GM19240 (cell line): Measurements from ENCODE around the gene WTIP.
"Not testable (repeated sequence)": the region's sequence is repeated elsewhere in the genome, so short reads cannot be mapped to it uniquely, and the experiment has no call there.

Experiments used
- DNase-seq: peaks from one replicate; pipeline ENCODE4 v3.0.0; 2011; ENCODE audit warnings: low spot score; ENCODE audit not compliant: insufficient read length

WTIP gene

DNA sequence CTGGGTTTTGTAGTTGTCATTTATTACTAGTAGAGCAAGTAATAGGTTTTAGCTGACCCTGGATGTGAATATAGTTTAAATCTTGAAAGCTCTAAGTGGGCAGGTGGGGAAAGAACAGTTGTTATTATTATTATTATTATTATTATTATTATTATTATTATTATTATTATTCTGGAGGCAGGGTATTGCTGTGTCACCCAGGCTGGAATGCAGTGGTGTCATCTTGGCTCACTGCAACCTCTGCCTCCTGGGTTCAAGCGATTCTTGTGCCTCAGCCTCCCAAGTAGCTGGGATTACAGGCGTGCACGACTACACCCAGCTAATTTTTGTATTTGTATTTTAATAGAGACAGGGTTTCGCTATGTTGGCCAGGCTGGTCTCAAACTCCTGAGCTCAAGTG lies 3.1 kb upstream of the WTIP start:
- DNase-seq, result not testable (repeated sequence)

DNA sequence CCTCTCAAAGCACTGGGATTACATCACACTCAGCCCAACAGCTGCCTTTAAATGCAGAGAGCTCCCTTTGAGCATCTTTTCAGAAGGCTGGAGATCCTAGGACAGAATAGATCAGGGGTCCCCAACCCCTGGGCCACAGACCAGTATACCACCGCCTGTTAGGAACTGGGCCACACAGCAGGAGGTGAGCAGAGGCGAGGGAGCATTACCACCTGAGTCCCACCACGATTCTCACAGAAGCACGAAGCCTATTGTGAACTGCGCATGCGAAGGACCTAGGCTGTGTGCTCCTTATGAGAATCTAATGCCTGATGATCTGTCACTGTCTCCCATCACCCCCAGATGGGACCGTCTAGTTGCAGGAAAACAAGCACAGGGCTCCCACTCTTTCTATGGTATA lies 2.2 kb upstream of the WTIP start:
- no peak for DNase-seq

DNA sequence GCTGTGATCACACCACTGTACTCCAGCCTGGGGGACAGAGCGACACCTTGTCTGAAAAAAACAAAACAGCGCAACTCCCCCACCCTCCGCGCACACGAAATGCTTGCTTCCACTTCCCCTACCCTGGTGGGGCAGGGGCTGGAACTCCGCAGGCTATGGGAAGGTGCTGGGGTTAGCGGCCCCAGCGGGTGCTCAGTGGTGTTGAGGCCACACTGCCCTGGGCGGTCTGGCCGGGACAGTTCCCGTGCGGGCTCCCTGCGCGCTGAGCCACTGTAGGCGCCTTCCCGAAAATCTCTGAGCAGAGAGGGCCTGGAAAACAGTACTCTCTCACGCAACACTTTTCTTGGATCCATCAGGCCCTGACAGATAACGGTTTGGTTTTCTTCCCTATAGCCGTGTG lies 1.1 kb upstream of the WTIP start:
- no peak for DNase-seq

DNA sequence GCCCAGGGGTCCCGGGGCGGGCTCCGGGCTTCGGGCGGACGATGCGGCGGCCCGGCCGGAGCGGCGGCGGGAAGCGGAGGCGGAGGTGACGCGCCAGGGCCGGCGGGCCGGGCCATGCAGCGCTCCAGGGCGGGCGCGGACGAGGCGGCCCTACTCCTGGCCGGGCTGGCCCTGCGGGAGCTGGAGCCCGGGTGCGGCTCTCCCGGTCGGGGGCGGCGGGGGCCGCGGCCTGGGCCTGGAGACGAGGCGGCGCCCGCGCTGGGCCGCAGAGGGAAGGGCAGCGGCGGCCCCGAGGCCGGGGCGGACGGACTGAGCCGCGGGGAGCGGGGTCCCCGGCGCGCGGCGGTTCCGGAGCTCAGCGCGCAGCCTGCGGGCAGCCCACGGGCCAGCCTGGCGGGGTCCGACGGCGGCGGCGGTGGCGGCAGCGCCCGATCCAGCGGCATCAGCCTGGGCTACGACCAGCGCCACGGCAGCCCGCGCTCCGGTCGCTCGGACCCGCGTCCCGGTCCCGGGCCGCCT lies 362 bp downstream of the WTIP start:
- no peak for DNase-seq

DNA sequence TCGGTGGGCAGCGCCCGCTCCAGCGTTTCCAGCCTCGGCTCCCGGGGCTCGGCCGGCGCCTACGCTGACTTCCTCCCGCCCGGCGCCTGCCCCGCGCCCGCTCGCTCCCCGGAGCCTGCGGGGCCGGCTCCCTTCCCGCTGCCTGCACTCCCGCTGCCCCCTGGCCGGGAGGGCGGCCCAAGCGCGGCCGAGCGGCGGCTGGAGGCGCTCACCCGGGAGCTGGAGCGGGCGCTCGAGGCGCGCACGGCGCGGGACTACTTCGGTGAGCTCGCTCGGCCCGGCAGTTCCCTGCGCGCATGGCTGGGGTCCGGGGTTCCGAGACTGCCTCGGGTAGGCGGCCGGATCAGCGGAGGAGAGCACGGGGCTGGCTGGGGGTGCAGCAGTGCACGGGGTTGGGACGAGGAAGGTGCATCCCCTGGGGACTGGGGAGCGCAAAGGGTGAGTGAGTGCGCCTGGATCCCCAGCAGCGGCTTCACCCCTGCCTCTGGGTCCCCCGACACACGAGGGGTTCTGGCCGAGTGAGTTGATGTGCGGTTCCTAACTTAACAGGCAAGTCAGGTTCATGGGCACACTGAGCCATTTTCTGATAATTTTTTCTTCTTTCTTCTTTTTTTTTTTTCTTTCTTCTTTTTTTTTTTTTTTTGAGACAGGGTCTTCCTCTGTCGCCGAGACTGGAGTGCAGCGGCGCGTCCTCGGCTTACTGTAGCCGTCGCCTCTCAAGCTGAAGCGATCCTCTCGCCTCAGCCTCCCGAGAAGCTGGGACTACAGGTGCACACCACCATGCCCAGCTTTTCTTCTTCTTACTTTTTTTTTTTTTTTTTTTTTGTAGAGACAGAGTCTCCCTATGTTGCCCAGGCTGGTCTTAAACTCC lies 1.1 kb downstream of the WTIP start:
- DNase-seq, result no peak

DNA sequence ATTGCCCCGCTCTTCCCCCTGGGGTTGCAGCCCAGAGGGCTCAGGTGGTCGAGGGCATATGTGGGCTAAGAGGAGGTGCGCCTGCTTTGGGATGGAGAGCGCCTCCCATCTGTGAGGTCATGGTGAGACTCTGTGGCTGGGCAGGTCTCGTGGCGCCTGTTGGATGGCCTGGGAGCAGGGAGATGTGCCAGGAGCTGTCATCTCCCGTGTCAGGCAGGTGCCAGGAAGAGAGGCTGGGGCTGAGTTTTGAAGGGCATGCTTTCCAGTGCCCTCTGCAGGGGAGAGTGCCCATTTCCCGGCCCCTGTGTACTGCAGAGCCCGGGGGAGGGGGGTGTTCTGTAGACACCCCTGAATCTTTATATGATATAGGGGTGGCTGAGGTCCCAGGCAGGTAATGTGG lies 2.8 kb downstream of the WTIP start:
- DNase-seq, result no peak

DNA sequence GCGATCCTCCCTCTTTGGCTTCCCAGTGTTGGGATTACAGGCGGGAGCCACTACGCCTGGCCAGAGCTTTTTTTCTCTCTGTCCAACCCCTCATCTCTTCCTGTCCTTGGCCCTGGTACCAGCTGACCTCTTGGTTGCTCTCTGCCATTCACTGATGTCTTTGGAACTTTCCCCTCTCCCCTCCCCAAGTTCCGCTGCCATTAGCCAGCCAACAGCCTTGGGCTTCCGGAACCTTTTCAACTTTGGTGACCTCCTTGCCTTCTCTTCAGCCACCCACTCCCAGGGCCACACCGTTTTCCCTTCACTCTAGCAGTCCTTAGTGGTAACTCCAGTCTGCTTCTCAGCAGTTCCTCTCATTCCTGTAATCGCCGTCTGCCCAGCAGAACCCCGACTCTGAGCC lies 4.3 kb downstream of the WTIP start:
- DNase-seq, result no peak

DNA sequence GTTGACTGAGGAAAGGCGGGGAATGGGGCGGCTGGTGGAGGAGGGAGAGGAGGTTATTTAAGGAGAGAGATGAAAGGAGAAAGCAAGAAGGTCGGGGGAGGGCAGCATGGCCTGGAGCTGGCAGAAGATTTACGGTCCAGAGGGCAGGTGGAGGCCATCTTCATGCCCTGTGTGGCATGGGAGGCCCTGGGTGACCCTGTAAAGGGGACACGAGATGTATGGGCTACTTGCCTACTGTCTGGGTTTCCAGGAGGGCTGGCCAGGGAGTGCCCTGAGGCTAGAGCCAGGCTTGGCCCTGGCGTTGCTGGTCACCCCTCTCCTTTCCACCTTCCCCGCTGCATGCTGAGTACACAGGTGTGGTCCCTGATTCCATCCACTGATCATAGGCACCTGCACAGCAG lies 6.1 kb downstream of the WTIP start:
- no peak for DNase-seq

DNA sequence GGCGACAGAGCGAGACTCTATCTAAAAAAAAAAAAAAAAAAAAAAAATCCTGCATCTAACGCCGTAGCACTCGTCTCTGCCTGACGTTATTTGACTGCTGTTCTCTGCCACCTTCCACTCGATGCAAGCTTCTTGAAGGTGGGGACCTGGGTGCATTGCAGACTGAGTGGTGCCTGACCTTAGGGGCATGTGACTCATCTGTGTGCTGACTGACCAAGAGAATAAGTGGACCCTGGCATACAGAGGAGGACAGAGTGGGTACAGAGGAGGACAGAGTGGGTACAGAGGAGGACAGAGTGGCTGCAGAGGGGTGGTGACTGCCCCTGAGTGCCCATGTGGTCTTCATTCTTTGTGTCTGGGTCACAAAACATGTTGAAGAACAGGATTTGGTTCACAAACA lies 7.6 kb downstream of the WTIP start:
- no peak for DNase-seq

DNA sequence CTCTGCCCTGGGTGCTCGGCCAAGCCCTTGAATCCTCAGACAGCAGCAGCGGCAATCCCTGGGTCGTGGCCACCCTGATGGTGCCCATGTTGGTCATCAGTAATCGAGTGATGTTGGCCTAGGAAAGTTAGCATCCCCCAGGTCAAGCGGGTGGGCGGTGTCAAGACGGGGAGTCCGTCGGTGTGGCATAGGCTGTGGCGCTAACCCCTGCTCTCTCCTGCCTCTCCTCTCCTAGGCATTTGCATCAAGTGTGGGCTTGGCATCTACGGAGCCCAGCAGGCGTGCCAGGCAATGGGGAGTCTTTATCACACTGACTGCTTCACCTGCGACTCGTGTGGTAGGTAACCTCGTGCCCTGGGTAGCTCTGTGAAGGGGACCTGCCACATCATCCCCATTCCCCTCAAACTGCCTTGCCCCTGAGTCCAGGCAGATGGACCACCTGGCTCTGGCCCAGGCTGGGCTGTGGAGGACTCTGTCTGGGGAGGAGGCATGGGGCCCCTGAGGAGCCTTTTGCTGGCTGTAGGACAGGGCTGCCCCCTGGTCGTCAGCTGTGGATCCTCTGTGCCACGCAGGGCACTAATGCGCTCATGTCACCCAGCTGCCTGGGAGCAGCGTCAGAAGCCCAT lies 8.7 kb downstream of the WTIP start:
- DNase-seq, result no peak

DNA sequence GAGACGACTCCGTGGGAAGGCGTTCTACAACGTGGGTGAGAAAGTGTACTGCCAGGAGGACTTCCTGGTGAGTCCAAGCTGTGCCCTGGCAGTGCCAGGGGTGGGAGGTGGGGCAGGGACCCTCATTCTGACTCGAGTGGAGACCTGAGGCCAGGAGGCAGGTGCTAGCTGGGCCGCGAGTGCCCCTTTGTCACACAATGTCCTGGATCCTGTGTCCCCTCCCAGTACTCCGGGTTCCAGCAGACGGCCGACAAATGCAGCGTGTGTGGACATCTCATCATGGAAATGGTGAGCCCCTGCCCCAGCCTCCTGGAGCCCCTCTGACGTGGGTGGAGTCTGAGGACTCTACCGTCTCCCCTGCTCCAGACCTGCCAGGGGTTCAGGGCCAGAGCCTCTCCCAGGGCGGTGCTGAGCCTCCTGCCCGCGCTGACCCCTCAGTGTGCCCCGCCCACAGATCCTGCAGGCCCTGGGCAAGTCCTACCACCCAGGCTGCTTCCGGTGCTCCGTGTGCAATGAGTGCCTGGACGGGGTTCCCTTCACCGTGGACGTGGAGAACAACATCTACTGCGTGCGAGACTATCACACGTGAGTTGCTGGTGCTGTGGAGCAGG lies 11.6 kb downstream of the WTIP start:
- no peak for DNase-seq

DNA sequence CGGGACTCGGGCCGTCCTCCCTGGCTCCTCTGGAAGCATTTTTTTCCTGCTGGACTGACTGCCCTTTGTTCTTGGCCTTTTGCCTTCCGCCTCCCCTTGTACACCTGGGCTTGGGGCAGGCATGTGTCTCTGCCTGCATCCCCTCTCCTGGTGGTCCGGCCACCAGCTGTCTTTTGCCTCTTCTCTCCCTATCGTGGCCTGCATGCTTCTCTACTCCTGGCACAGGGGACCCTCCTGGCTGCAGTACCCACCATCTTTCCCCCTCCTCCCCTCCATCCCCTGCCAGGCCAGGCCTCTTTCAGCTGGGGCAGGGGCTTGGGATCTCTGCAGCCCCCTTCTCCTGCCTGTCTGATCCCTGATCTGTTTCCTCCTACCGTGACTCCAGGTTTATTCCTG lies 12.1 kb downstream of the WTIP start:
- DNase-seq, result no peak

DNA sequence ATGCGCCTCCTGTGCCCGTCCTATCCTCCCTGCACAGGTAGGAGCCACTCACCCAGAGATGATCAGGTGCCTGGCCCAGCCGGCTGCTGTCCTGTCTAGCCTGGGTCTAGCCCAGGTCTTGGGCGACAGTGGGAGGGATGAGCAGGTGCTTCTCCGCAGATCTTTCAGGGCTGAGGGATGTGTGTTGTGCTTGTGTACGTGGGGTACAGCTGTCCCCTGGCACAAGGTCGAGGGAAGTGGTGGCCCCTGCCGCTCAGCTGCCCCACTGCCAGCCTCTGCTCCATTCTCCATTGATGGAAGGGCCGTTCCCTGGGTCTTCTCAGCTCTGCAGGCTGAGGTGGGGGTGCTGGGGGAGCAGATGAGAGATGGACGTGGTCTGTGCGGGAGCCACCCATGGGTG lies 13.0 kb downstream of the WTIP start:
- DNase-seq, result no peak

DNA sequence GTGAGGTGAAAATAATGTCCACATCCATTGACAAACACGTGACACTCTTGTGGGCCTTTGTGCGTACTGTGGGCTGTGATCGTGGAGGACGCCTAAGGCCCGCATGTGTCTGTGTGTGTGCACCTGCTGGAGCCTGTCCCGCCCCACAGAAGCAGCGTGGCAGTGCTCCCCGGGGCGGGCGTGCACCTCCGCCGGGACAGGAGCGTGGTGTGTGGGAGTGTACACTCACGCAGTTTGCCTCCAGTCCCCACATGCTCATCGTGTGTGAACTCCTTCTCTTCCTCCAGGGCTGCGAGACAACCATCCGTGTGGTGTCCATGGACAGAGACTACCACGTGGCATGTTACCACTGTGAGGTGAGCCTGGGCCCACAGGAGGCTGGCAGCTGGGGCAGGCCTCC lies 13.9 kb downstream of the WTIP start:
- DNase-seq, result no peak

DNA sequence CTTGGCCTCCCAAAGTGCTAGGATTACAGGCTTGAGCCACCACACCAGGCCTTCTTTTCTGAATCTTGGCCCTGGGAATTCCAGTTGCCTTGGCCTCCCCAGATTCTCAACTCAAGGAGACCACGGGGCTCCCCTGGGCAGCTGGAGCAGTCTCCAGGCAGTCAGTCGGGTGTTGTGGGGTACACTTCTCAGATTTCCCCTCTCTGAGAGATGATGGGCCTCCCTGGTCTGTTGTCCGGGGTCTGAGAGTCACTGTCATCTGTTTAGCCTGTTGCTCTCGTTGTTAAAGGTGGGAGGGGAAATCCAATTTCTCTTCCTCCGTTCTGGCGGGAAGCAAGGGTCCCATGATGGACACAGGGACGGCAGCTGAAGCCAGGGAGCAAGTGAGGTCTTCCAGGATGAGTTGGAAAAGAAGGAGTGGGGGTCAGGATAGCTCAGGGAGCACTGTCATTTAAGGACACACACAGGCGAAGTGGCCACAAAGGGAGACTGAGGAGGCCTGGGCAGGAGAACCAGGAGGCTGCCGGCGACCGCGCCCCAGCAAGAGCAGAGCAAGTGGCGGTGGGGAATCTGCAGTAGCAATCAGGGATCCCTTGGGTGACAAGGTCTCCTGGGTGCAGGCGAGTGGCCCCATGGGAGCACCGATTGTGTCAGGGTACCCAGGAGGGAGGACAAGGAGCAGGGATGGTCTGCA lies 15.7 kb downstream of the WTIP start:
- DNase-seq, result no peak

DNA sequence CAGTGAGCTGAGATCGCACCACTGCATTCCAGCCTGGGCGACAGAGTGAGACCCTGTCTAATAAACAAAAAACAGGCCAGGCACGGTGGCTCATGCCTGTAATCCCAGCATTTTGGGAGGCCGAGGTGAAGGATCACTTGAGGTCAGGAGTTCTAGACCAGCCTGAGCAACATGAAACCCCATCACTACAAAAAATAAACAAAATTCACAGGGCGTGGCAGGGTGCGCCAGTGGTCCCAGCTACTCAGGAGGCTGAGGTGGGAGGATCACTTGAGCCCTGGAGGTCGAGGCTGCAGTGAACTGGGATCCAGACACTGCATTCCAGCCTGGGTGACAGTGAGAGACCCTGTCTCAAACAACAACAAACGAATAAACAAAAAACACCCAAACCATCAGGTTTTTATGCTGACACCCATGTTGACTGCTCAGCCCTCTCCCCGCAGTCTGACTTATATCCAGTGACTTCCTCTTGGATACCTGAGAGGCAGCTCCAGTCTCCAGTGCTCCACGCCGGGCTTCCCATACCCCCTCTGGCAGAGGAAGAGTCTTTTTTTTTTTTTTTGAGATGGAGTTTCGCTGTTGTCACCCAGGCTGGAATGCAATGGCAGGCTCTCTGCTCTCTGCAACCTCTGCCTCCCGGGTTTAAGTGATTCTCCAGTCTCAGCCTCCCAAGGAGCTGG lies 17.7 kb downstream of the WTIP start:
- DNase-seq, result no peak

DNA sequence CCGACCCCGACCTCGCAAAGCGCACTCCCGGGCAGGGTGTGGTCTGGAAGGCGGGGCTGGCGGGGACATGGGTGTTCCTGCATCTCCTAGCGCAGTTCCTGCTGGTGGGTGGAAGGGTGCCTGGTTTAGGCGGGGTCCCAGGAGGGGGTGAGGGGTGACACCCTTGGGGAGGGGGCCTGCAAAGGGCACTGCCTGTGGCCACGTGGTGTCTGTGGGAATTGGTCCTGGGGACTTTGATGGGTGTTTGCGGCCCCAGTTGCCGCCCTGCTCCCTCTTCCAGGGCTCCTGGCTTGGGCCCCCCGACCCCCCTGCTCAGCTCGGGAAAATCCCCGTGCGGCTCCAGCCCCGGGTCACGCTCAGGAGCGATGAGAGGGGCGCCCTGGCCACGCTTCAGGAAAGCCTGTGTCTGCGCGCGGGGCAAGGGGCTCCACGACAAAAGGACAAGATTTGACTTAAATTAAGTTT lies 19.1 kb downstream of the WTIP start:
- DNase-seq, result no peak

DNA sequence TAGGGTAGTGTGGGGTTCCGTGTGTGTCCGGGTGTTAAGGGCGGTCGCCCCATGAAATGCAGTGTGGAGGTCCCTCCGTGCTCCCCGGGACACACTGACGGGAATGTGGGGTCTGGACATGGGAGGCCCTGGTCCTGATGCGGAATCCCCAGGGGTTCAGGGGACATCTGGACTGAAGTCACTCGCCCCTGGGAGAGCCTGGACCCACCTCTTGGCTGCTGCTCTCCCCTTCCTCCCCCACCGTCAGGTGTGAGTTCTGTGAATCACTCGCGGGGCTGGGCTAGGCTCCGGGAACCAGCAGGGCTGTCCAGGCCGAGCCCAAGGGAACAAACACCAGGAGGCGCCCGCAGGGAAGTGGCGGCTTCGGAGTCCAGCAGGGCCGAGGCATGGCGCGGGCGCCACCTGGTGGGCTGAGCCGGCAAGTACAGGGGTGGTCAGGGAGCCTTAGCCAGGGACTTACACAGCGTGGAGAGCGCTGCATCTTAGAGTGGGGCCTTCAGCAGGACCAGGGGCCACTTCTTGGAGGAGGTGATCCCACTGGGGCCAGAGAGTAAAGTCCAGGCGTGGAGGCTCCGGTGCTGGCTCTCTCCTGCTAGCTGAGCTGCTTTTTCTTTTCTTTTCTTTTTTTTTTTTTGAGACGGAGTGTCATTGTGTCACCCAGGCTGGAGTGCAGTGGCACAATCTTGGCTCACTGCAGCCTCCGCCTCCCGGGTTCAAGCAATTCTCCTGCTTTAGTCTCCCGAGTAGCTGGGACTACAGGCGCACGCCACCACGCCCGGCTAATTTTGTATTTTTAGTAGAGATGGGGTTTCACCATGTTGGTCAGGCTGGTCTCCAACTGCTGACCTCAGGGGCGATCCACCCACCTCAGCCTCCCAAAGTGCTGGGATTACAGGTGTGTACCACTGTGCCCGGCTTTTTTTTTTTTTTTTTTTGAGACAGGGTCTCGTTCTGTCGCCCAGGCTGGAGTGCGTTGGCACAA lies 20.1 kb downstream of the WTIP start:
- peak; percentile 87 for DNase-seq

DNA sequence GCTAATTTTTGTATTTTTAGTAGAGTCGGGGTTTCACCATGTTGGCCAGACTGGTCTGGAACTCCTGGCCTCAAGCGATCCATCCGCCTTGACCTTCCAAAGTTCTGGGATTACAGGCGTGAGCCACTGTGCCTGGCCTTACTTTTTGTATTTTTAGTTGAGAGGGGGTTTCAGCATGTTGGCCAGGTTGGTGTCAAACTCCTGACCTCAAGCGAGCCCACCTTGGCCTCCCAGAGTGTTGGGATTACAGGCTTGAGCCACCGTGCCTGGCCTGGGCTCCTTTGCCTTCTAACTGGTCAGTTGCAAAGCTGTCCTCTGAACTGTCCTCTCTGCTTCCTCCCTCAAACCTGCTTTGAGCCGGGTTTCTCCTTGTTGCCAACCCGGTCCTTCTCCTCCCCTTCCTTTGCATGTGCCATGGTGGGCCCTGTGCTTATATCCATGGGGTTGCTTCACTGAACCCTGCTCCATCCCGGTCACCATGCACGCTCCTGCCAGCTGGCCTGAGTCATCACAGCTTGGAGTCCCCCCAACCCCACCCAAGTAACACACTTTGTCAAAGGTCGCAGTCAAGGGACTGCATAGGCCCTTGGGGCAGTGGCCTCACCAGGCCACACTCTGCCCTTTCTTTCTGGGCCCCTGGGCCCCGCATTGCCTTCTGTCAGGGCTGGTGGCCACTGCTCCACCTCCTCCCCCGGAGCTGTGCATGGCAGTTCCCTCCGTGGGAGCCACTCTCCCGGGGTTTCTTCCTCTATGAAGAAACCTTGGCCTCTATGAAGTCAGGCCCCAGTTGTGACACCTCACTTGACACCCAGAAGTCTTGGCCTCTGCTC lies 21.2 kb downstream of the WTIP start:
- DNase-seq, result no peak
